DLD1 (cell line): ENCODE data around the gene PSMB5.

ENCODE experiments used
- in situ Hi-C: cut with HindIII; loops from 2 replicates; pipeline ENCODE4 v1.10.0; 2017; ENCODE audit warnings: low sequenced_read_pairs

PSMB5 gene

DNA sequence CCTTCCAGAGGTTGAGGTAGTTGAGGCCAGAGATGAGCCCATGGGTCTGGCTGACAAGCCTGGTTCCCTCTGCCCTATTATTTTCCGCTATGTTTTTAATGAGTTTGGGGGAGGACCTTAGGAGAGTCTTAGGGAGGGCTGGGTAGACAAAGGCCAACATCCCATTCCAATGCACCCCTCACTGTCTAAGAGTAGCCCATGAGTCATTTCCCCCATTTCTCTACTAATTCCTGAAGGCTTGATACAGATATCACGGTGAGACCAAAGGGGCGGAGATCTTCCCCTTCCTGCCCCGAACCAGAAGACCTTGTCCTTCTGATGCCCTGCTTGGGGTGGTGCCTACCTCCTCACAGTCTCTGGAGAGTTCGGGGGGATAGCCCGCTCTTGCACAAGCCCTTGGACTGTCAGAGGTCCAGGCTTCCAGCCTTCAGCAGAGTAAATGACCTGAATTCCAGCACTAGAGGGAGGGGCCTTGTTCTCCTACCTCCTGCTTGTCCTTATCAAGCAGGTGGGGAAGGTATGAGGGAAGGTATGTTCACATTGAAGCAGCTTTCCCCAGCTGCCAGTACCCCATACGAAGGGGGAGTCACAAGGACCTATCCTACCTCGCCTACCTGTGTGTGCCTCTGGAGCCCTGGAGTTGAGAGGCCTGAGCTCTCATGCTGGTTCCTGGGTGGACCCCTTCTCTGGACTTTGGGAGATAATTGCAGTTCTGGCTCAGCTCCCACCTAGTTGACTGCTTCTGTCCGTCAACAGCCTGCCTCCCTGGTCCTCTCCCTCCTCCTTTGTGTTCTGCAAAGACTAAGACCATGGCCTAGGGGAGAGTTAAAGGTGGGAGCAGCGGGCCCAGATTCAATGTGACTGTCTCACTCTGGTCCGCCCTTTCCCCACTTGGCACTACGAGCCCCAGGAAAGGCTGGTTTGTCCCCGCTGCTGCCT is 11.0 kb upstream of the PSMB5 start:
- in situ Hi-C loops, result no loop called here

DNA sequence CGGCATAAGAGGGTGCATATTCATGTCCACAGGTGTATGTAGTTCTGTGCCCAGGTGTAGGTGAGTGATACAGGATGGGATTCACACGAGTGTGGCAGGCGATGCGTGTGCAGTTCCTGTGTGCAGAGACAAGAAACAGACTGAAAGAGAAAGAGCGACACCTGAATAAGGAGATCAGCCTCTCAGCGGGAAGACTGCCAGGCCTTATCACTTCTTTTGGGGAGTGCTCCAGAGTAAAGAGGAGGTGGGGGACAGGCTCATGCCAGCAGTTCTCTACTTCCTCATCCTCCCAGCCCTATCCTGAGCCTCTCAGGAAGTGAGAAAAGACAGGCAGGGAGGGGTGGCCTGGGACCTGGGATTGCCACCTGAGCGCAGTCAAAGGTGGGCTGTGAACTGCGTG is 10.1 kb upstream of the PSMB5 start:
- in situ Hi-C loops, result no loop called here

DNA sequence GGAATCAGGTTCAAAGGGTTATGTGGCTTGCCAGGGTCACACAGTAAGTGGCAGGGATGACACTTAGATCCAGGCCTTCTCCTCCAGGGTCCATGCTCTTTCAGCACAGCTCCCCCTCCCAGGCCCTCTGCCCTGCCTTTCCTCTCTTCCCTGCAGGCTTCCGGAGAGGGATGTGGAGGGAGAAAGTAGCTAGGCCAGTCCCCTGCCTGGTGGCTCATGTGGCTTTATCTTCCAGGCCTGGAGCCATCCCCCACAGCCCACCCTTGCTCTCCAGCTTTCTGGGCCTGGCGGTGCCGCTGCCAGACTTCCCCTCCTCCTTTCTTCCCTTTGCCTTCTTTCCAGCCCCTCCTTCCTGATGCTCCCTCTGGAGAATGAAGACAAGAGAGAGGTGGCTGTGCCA is 9.1 kb upstream of the PSMB5 start:
- in situ Hi-C loops, result no loop called here

DNA sequence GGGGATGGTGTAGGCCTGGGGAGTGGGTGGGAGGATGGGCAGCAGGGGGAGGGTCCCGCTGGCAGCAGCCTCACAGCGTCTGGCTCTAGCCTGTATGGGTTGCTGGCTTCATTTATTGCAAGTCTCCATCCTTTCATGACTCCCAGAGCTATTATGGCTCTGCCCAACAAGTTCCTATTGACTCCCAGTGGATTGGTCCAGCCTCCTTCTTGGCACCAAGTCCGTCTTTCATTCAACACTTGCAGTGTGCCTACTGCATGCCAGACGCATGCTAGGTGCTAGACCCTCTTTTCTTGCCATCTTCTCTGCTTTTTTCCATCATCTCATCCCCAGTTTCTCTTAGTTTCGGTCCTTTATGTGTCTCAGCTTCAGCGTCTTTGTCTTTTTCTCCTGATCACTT is 8.4 kb upstream of the PSMB5 start:
- in situ Hi-C loops, result no loop called here

DNA sequence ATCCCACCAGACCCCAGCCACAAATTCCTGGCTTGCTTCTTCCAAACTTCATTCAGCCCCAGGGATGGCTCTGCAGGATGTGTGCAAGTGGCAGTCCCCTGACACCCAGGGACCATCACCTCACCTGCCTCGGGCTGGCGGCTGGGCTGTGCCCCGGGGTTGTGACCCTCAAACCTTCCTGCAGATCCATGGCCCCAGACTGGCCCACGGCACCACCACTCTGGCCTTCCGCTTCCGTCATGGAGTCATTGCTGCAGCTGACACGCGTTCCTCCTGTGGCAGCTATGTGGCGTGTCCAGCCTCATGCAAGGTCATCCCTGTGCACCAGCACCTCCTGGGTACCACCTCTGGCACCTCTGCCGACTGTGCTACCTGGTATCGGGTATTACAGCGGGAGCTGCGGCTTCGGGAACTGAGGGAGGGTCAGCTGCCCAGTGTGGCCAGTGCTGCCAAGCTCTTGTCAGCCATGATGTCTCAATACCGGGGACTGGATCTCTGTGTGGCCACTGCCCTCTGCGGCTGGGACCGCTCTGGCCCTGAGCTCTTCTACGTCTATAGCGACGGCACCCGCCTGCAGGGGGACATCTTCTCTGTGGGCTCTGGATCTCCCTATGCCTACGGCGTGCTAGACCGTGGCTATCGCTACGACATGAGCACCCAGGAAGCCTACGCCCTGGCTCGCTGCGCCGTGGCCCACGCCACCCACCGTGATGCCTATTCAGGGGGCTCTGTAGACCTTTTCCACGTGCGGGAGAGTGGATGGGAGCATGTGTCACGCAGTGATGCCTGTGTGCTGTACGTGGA is 7.7 kb upstream of the PSMB5 start, which contains the start of gene PSMB11:
Gene PSMB11, plus strand, starts transcription at position 51 of the 804 bp plus-strand sequence. Its CDS starts 14 bp downstream, at position 65.
- in situ Hi-C loops, result no loop called here

DNA sequence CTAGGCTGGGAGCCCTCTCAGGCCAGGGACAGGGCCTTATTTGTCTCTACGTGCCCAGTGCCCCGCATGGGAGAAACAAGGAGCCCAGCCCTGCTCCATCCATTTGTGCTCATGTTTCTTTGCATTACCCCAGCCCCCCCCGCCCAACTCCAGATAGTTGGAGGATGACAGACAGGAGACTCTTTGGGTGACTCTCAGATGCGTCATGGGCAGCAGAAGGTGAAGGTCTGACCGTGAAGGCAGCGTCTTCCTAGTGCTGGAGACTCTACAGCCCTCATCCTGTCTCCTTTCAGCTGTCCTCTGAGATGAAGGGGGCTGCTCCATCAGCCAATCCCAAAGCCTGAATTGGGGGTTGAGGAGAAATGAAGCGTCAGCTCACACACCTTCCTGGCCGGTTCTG is 7.0 kb upstream of the PSMB5 start:
- in situ Hi-C loops, result no loop called here

DNA sequence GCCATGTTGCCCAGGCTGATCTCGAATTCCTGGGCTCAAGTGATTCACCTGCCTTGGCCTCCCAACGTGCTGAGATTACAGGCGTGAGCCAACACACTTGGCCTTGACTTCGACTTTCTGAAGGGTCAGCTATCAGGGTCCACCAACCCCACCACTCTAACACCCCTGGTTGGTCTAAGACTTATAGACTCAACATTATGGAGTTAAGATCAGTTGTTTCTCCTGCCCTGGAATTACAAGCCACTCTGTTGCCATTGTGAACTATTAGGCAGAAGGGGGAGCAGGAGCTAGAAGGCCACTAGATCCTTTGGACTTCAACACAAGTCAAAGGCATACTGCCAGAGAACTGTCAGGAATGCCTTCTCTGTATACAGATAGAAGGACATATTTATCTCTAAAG is 5.4 kb upstream of the PSMB5 start:
- in situ Hi-C loops, result no loop called here

DNA sequence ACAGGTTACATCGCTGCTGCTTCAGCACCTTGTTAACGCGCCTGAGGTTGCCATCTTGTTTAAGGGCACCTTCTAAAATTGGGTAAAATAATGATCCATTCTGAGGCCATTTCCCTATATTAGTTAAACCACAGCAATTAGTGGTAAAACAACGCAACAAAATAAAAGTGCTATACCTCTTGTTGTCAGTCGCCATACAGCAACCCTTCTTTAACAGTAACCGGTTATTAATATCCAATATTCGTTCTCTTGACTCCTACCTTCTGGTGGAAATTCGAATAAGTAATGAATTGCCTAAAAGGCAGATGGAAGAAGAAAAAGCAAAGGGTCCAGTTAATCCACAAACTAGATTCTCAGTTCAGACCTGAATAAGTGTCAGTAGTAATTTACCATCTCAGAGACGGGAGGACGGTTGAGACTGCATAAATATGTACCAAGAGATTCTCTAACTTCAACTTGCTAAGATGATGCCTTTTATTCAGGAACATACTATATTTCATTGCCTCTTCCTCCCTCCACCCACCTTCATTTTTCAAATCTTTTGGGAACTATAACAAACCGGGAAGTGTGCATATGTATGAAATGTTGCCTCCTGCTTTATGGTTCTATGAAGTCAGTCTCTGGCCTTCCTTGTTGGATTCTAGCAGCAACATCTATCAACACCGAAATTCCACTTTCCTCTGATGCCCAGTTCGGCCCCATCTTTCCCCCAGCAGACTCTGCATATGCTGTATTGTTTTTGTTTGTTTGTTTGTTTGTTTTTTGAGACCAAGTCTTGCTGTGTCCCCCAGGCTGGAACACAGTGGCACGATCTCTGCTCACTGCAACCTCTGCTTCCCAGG is 824 bp upstream of the PSMB5 start:
- in situ Hi-C loops, result no loop called here

DNA sequence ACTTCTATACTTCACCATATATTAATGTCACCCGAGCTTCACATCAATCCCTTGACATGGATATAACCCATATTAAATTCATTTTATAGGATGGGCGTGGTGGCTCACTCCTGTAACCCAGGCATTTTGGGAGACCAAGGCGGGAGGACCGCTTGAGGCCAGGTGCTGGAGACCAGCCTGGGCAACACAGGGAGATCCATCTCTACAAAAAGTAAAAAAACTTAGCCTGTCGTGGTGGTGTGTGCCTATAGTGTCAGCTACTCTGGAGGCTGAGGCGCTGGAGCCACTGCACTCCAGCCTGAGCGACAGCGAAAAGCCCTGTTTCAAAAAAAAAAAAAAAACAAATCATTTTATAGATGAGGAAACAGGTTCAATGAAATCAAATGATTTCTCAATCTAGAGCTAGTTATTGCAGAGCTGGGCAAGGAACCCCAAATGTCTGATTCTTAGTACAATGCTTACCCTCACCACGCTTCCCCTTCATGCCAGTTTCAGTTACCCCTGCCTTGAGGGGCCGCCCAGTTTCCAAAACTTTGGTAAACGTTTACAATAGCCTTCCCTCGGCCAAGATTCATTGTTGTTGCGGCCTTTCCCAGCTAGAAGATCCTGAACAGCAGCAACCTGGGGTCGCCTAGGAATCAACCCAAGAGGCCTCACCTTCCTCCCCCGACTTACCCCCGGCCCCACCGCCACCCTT is 751 bp downstream of the PSMB5 start:
- in situ Hi-C loops, result no loop called here

DNA sequence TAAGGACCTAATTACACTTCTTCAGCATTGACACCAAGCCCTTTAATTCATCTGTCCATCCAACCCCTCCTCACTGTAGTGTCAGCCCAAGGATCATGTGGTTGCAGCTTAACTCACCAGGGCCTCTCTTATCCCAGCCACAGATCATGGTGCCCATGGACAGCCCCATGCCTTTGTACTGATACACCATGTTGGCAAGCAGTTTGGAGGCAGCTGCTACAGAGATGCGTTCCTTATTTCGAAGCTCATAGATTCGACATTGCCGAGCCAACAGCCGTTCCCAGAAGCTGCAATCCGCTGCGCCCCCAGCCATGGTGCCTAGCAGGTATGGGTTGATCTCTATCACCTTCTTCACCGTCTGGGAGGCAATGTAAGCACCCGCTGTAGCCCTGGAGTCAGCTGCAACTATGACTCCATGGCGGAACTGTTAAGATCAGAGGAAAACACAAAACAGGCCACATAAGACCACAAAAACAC is 1.4 kb downstream of the PSMB5 start:
- in situ Hi-C loops, result no loop called here

DNA sequence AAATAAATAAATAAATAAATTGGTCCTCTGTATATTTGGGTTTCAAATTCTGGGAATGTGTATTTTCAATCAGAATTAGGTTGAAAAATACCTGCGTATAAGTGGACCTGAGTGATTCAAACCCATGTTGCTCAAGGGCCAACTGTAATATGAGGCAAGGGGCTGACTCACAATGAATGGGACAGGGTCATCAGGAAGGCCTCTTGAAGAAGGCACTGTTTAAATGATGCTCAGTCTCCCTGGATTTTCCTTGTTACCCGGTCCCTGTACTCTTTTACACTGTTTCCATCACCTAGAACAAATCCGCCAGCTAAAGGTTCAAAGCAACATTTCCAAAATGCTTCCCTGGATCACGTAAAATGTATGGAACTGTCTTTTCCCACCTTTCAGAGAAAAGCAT is 3.8 kb downstream of the PSMB5 start:
- in situ Hi-C loops, result no loop called here

DNA sequence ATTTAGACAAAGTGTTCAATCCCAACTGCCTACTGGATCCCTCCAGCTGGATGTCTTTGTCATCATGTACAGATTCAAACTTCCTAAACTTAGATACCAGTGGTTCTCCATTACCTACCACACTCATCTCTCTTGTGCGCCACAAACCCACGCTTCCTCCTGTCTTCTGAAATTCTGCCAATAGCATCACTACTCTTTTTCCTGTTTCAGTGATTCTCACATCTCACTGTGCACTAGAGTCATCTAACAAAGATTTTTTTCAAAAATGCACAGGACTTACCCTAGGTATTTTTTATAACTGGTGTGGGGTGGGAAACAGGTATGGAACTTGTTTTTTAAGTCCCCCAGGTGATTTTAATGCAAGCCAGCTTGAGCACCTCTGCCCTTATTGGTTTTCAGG is 5.9 kb downstream of the PSMB5 start:
- in situ Hi-C loops, result no loop called here

DNA sequence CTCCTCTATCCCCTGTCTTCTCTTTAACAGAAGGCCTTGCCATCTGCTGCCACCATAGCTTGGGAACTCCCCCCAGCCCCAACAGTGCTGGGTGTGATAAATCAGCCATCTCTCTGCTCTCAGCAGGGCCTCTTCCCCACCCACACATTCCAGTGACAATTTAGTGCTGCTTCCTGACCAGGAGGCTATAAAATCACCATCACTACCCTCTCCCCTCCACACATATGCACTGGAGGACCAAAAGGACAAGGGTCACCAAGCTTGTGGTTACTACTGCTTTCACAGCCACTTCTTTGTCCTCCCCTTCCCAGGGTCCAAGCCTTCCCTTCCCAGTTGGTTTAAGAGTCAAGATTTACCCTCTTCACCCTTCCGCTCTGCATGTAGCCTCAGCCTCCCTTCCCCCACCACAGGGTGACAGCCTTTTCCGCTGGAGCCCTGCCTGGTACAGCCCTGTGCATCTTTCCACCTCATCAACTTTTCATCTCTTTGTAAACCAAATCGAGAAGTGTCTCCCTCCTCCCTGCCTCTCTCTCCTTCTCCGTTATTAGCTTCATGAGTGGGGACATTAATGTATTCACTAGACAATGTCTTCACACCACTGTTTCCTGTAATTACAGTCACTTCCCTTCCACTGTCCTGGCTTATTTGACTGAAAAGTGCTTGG is 9.4 kb downstream of the PSMB5 start:
- in situ Hi-C loops, result no loop called here

DNA sequence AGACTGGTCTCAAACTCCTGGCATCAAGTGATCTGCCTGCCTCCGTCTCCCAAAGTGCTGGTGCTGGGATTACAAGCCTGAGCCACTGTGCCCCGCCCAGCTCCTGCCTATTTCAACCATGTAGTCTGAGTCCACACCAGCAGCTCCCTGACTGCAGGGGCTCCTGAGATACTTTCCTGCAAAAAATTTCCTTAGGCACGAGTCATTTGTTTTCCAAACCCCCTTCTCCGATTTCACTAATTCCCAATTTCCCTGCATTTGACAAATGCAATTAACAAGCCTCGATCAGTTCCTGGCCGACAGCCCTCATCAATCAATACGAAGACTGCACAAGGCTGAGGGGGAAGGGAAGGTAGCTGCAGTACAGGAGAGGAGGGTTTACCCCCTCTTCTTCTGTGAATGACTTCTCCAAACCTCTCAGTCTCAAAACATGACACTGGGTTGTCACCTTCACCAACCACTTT is 10.1 kb downstream of the PSMB5 start:
- in situ Hi-C loops, result no loop called here

DNA sequence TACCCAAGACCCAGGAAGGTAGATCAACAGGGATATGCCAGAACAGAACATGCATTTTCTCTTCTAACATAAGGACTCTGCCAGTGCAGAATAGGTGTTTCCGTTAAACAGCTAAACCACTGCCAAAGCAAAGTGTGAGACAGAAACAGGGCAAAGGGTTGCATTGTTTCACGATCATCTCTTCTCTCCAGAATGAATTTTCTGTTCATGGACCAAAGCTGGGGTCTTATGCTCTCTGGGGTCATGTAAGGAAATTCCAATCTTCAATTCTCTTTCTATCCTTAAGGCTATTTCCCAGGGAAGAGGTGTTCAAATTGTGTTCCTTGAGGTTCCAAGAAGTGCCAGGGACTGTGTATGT is 10.9 kb downstream of the PSMB5 start:
- in situ Hi-C loops, result no loop called here

DNA sequence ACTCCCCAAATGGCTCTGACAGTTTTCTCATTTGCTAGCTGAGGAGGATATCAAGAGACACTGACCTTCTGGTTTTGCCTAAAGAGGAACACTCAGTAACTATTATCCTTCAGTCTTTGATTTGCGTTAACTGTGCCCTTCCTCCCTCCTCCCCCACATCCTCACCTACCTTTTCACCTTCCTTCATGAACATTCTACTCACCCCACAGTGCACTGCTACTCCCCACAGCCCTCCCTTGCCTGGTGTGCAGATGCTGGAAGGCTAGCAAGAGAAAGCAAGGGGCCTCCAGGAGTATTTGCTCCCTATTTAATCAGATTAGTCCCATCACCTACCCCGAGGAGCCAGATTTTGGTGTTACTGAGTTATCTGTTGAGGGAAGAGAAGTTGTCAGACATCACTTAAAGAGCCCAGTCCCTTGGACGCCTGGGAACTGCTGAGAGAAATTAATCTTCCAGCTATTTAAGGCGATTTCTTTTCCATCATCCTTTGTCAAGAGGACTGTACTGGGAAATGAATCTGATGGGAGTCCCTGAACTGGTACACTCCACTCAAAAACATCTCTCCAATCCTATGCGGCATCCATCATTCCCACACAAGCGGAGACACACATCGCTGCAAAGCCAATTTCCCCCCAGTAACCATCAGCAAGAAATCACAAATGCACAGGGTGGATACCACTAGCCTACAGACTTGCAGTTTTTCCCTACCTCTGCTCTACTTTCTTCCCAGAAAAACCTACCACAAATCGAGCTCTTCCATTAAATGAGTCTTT is 11.5 kb downstream of the PSMB5 start:
- in situ Hi-C loops, result no loop called here

DNA sequence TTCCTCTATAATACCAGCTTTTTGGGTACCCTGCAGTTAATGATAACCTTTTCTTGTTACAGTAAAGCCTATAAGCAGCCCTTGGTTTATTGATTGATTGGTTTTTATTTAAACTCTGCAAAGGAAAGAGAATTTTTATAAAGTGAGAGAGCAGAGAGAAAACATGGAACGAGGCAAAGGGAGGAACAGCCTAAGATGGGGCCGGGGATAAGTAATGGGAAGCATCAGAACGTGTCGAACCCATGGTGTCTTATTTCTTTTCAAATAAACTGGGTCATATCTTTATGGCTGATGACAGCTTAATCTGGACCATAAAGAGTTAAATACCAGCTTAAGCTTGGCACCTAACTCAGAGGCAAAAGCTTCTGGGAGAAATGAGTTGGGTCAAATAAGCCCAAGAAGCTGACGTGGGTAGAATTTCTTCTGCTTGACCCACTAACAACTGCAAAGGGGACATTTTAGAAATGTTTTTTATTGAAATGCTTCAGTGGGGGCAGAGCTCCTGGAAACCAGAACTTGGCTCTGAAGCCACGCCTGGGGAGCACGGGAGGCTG is 12.7 kb downstream of the PSMB5 start:
- in situ Hi-C loops, result no loop called here

DNA sequence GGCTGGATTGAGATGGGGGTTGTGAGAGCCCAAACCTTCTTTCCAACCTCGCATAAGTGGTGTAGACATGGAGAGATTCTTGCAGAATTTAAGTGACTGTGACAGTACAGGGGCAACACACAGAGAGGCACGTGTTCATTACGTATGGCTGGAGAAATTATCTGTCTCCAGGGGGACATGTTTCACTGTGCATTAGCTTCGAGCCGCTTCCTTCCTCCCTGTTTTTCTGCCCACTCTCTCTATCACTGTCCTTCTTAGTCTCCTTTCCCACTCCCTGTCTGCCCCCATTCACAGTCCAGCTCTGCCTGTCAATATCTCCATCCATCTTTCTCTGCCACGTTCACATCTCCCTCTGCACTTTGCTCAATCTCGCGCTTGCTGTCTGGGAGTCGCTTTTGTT is 13.3 kb downstream of the PSMB5 start:
- in situ Hi-C loops, result no loop called here
